ENCODE results near the gene AP3D1. TPM values are rescaled to one million over a fixed set of nuclear protein-coding genes. Genes with fewer than 3 reads are reported as not detected.

AP3D1 gene
- total RNA-seq, 2 donors from 2014 or later, result 105 to 137 TPM

DNA sequence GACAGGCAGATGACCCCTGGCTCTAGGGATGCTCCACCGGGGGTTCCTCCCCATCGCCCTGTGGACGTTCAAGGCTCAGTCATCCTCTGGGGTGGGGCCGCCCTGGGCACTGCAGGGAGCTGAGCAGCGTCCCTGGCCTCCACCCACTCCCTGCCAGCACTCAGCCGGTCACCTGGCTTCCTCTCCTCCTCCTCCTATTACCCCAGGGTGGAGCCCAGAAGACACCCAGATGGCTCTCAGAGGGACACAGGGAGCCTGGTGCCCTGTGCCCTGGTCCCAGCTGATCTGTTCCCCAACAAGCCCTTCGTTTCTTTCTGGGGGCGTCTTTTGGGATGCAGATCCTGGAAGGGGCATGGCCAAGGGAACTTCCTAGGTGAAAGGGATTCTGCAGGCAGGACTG lies 96.6 kb downstream of the AP3D1 start:
- H3K4me1 ChIP-seq, result peaks cover 19% of the 10 kb centered on the region
- H3K36me3 ChIP-seq, result no peaks in the 10 kb centered on the region
- no peaks in the 10 kb centered on the region for H3K9me3 ChIP-seq
- no peaks in the 10 kb centered on the region for H3K27me3 ChIP-seq
- TF ChIP-seq CTCF (IDR thresholded peaks at IDR 0.05), result no peak
- H3K4me3 ChIP-seq, result no peak overlapping the region
- intact Hi-C loops (cut with DNase I), result no loop called here
- peak overlapping the region; percentile 75 for H3K27ac ChIP-seq
- peak; percentile 84 for DNase-seq
- H3K9ac ChIP-seq (ENCODE audit: low read depth in 2 of 2, low read length in 2 of 2), result peak overlapping the region in 1 of 2 donors; percentile 34

DNA sequence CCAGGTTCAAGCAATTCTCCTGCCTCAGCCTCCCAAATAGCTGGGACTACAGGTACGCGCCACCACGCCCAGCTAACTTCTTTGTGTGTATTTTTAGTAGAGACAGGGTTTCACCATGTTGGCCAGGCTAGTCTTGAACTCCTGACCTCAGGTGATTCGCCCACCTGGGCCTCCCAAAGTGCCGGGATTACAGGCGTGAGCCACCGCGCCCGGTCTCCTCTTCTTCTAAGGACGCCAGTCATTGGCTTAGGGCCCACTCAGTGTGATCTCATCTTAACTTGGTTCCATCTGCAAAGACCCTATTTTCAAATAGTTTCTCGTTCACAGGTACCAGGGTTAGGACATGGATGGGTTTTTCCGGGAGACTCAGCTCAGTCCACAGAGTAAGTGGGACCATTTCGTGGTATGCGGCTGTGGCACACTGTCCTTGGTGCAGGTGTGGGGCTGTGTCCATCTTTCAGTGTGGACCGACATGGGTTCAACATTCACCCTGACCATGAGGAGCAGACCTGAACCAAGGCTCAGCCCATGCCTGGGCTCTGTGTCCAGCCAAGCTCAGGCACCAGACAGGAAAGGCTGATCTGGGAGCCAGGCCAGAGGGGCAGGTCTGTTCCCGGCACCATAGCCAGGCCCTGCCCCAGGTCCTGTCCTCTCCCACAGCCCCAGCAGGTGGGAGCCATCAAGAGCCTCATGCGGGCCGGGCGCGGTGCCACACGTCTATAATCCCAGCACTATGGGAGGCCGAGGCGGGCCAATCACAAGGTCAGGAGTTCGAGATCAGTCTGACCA lies 97.6 kb downstream of the AP3D1 start:
- Histone ChIP-seq H3K9me3 (no peaks in the 10 kb centered on the region), H3K9ac (ENCODE audit: low read depth in 2 of 2, low read length in 2 of 2) (no peak overlapping the region), H3K27ac (peak overlapping the region; percentile 75), H3K36me3 (no peaks in the 10 kb centered on the region), H3K27me3 (no peaks in the 10 kb centered on the region), H3K4me1 (peaks cover 21% of the 10 kb centered on the region), H3K4me3 (no peak overlapping the region)
- intact Hi-C loops (cut with DNase I), result no loop called here
- TF ChIP-seq CTCF (IDR thresholded peaks at IDR 0.05), result no peak
- peak; percentile 68 for DNase-seq

DNA sequence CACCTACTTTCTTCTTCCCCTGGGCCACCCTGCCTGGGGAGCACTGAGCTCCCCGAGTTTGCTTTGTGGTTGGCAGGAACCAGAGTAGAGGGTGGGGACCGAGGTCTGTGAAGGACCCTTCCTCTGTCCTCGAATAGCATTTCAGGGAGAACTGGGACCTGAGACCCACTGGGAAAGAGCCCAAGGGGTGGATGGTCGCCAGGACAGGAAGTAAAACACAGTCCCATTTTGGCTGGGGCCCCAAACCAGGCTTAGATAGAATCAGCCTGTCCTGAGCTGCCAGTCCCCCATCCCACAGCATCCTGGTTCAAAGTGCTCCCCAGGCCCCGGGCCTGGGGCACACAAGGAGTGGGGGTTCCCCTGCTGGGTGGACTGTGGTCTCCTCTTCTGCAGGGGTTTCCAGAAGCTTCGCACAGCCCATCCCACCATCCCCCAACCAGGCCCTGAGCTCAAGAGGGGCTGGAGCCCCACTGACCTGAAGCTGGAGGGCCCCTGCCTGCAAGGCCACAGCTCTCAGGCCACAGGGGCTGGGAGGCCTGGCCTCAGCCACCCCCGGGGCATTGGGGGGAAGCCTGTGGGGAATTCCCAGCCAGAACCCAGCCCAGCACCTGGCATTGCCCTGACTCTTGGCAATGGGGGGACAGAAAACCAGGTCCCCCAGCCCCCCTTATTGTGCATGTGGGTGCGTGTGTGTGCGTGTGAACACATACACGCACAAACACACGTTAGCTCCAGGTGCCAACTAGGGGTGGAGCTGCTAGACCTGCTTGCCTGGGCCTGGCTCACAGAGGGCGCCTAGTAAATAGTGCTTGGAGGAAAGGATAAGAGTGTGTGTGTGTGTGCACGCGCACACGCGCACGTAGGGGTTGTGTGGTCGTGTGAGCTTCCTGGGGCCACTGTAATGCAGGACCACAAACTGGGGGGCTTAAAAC lies 99.3 kb downstream of the AP3D1 start:
- Histone ChIP-seq H3K36me3 (no peaks in the 10 kb centered on the region), H3K27me3 (no peaks in the 10 kb centered on the region), H3K9ac (ENCODE audit: low read depth in 2 of 2, low read length in 2 of 2) (peak overlapping the region; percentile 74 to 83), H3K4me3 (peak overlapping the region; percentile 89), H3K9me3 (no peaks in the 10 kb centered on the region), H3K27ac (peak overlapping the region; percentile 94), H3K4me1 (peaks cover 34% of the 10 kb centered on the region)
- intact Hi-C loops (cut with DNase I), result no loop called here
- TF ChIP-seq CTCF (IDR thresholded peaks at IDR 0.05), result no peak
- peak; percentile 78 for DNase-seq

DNA sequence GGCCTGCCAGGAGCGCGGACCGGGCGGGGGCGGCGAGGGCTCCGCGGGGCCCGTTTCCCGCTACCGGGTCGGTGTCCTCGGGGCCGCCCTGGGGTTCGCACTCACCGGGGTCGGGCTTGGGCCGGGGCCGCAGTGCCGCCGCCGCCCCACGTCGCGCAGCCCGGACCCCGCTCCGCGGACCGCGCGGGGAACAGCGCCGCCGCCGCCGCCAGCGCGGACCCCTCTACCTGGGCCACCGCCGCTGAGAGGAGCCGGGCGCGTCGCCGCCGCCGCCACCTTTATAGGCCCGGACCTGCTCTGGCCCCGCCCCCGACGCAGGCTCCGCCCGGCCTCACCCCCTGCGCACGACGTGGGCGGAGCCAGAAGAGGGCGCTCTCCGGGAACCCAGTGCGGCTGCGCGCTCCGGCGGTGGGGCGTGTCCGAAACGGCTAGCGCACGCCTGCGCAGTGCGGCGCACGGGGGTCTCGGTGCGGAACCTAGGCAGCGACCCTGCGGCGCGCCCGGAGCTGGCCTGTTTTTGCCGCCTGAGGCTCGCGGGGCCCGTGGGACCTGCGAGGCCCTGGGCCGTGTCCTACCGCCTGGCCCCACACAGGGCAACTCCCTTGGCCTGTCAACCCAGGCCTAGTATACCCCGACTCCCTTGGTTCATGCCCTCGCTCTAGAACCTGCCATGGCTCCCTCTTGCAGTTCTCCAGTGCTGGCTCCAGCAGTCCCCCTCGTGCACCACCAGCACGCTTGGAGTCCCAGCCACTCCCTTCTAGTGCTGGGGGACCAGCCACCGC lies 100.2 kb downstream of the AP3D1 start, which contains the start of gene MKNK2:
Gene MKNK2, minus strand, starts transcription at position 254 of the 782 bp plus-strand sequence. CDS start 393 bp downstream, outside the sequence.
- DNase-seq, result peak; percentile 94
- Histone ChIP-seq H3K36me3 (peaks cover 3% of the 10 kb centered on the region), H3K27me3 (no peaks in the 10 kb centered on the region), H3K4me3 (peak within 1 kb of the TSS; percentile 89), H3K9me3 (no peaks in the 10 kb centered on the region), H3K9ac (ENCODE audit: low read depth in 2 of 2, low read length in 2 of 2) (peak within 1 kb of the TSS; percentile 94 to 100), H3K4me1 (peaks cover 34% of the 10 kb centered on the region), H3K27ac (peak within 1 kb of the TSS; percentile 94)
- TF ChIP-seq CTCF (IDR thresholded peaks at IDR 0.05), result peak; percentile 26
- intact Hi-C loops (cut with DNase I), result no loop called here

Other genes starting within 250 kb of the AP3D1 start
- 10 to 100 TPM; 14.2 to 24.7 TPM for gene ADAT3, start 246.2 kb downstream of the AP3D1 start, total RNA-seq
- gene SCAMP4, start 246.2 kb downstream of the AP3D1 start, total RNA-seq, result 10 to 100 TPM; 57.4 to 91.8 TPM
- gene CSNK1G2, start 210.4 kb downstream of the AP3D1 start, total RNA-seq, result 10 to 100 TPM; 55.3 to 61.0 TPM
- gene BTBD2, start 135.9 kb downstream of the AP3D1 start, total RNA-seq, result 10 to 100 TPM; 74.5 to 81.5 TPM
- gene MKNK2, start 100.3 kb downstream of the AP3D1 start, total RNA-seq, result 100 to 1,000 TPM; 358 to 589 TPM
- 10 to 100 TPM; 40.0 to 40.5 TPM for gene MOB3A, start 55.2 kb downstream of the AP3D1 start, total RNA-seq
- gene IZUMO4, start 54.7 kb downstream of the AP3D1 start, total RNA-seq, result 1 to 10 TPM; 2.1 to 4.5 TPM
- 10 to 100 TPM; 31.5 to 52.0 TPM for gene DOT1L, start 12.4 kb upstream of the AP3D1 start, total RNA-seq
- 100 to 1,000 TPM; 176 to 238 TPM for gene PLEKHJ1, start 84.8 kb upstream of the AP3D1 start, total RNA-seq
- gene SF3A2, start 85.3 kb upstream of the AP3D1 start, total RNA-seq, result 10 to 100 TPM; 60.9 to 99.8 TPM
- gene AMH, start 97.8 kb upstream of the AP3D1 start, total RNA-seq, result 1 to 10 TPM in 1 of 2 donors, under 1 TPM in 1; 0.90 to 5.1 TPM
- gene JSRP1, start 104.9 kb upstream of the AP3D1 start, total RNA-seq, result 1 to 10 TPM in 1 of 2 donors, under 1 TPM in 1; 0.64 to 1.3 TPM
- under 1 TPM; 0.29 to 0.72 TPM for gene PEAK3, start 130.6 kb upstream of the AP3D1 start, total RNA-seq
- under 1 TPM in 1 of 2 donors, not detected in 1; 0.58 TPM for gene LINGO3, start 156.6 kb upstream of the AP3D1 start, total RNA-seq
- 100 to 1,000 TPM in 1 of 2 donors, 10 to 100 TPM in 1; 99.0 to 185 TPM for gene LSM7, start 177.0 kb upstream of the AP3D1 start, total RNA-seq
- 100 to 1,000 TPM; 108 to 206 TPM for gene SPPL2B, start 177.1 kb upstream of the AP3D1 start, total RNA-seq
- under 1 TPM in 1 of 2 donors, not detected in 1; 0.25 TPM for gene TMPRSS9, start 208.7 kb upstream of the AP3D1 start, total RNA-seq

Measured in colonic mucosa (tissue), 4 donors.